Effector CD8-positive, alpha-beta T cell (primary cell): ENCODE data around the gene RBPJ.
"Not testable (repeated sequence)": the region's sequence is repeated elsewhere in the genome, so short reads cannot be mapped to it uniquely, and the experiment has no call there.

Experiments used
- DNase-seq: peaks from one replicate; lab custom pipeline; 2025; lab: John Stamatoyannopoulos, UW

RBPJ gene

GRCh38 chr4:26302031-26302899, 18.5 kb upstream of the RBPJ start:
- no peak for DNase-seq

DNA sequence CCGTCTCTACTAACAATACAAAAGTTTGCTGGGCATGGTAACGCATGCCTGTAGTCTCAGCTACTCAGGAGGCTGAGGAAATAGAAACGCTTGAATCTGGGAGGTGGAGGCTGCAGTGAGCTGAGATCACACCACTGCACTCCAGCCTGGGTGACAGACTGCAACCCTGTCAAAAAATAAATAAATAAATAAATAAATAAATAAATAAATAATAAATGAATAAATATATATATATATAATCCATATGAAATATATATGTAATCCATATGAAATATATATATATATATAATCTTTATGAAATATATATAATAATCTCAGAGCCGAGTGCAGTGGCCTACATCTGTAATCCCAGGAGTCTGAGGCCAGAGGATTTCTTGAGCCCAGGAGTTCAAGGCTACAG, 17.8 kb upstream of the RBPJ start:
- no peak for DNase-seq

DNA sequence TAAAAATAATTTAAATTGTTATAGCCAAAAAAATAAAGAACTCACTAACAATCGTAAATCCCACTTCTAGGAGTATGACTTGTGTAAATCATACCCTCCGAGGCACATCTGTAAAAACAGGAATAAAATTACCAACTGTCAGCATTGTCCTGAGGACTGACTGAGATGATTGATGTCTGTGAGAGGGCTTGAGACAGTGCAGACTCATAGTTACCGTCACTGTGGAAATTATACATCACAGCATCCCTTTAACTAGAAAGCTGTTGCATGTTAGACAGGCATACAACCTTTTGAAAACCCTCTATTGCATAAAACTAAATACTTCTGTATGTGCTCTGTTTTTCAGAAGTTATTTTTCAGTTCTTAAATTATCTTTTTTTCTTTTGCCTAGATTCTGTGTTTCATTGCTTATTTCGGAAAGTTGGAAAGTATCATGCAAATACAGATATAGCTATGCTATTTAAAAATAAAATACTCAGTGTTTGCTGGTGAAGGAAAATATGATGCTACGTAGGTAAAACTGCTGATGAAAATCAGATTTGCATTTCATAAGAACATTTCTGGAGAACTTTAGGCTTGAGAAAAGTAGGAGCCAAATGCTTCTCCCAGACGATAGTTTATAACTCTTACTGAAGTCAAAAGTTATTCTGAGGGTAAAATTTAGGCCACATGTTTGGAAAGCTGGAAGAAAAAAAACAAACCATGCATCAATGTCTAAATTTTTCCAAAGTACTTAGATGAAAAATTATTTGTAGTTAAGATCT, 13.6 kb upstream of the RBPJ start:
- no peak for DNase-seq

DNA sequence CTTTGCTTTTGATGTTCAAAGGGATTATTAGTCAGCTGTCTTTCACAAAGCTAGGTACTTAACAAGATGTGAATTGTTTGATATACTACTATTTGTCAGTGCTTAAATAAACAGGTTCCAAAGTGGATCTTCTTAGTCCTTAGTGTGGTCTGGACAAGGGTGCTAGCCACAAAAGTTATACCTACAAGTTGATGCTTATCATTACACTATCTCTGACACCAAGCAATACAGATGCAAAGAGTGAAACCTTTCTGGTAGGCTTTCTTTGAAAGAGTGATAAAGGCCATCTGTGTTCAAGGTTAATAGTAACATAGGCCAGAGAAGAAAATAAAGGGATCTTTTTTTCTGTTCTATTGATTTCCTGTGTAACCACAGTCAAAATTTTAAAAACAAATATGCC, 12.2 kb upstream of the RBPJ start:
- no peak for DNase-seq

DNA sequence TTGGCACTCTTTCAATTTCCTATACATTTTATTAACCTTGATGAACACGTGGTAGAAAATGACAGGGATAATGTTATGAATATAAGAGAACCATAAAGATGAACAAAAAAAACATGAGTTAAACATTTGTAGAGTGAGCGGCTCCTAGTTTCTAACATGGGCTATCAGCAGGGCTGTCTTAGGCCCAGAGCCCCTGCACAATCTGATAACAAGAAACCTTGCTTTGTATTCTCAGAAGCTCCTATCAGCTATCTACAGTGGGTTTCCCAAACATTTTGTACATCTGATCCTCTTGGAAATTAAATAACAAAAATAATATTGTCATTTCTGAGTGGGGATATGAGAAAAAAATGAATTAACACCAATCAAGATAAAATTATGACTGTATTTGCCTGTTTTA, 10.6 kb upstream of the RBPJ start:
- DNase-seq: no peak

- no peak for DNase-seq
These were observed 9.2 kb upstream of the RBPJ start for GRCh38 chr4:26311633-26312032.

DNA sequence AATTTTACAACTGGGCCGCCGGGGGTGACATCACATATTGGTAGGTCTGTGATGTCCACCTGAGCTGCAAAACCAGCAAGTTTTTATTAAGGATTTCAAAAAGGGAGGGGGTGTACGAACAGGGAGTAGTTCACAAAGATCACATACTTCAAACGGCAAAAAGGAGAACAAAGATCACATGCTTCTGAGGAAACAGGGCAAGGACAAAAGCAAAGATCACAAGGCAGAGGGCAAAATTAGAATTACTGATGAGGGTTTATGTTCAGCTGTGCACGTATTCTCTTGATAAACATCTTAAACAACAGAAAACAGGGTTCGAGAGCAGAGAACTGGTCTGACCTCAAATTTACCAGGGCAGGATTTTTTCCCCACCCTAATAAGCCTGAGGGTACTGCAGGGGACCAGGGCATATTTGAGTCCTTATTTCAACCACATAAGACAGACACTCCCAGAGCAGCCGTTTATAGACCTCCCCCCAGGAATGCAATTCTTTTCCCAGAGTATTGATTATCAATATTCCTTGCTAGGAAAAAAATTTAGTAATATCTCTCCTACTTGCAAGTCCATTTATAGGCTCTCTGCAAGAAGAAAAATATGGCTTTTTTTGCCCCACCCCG, 5.4 kb upstream of the RBPJ start:
- not testable (repeated sequence) for DNase-seq

- DNase-seq: no peak
These were observed 3.0 kb upstream of the RBPJ start for GRCh38 chr4:26317766-26318165.

- peak; percentile 92 for DNase-seq
These were observed 1.3 kb upstream of the RBPJ start for GRCh38 chr4:26319467-26319948.

DNA sequence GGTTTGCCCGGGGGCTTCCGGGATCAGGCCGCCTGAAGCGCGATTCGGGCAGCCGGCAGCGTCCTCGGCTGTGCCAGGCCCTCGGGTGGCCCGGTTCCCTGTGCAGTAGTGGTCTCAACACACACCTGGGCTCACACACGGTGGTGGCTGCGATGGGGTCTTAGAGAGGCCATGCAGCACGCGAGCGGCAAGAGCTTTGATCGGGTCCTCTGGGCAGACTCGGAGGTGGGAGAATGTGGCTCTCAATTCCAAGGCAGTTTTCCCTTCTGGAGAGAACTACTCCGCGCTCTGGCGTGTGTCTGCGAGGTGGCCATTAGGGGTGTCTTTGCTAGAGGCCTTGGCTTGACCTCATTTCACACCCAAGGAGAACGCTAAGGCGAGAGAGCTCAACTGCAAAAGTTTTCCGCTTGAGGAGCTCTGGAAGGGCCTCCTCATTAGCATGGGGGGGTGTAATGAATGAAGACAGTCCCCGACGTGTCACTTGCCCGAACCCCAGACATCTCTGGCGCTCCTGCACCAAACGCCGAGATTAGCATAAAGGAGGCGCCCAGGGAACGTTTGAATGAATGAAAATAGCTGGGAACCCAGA, 771 bp upstream of the RBPJ start:
- peak; percentile 41 for DNase-seq

DNA sequence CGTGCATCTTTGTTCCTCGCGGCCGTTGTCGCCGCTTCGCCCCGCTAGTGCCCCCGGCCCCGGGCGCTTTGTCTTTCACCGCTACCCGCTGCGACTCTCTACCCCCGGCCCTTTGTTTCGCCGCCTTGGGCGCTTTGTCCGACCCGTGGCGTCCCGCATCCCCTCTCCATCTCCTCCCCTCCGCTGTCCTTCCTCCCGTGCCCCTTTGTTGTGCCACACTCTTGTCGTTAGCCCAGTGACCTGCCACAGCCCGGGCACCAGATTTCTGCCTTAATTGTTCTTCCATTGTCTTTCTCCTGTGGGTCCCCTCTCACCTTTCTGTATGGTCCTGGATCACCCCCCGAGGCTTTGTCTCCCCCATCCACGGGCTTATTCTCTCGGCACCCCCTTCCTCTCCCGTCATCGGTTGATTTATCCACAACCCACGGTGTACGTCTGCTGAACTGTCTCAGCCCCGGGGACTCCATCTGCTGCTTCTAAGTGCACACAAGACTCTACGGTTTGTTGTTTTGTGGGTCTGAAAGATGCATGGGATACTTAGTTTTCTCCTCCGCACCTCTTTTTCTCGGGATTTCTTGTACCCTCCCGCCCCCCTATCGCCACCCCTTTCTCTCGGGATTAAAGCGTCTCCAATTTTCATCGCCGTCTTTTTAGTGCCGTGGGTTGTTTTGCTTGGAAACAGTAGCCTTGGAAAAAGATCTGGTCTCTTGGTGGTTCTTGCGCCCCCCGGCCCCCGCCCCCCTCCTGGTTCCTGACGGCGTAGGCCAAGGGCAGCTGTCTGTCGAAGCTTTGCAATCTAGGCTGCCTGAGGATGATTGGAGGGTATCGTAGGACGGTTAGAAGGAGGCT, 783 bp downstream of the RBPJ start:
- DNase-seq: no peak

GRCh38 chr4:26322346-26322745, 1.5 kb downstream of the RBPJ start:
- DNase-seq: no peak

- DNase-seq: no peak
These were observed 3.0 kb downstream of the RBPJ start for GRCh38 chr4:26323821-26324220.

DNA sequence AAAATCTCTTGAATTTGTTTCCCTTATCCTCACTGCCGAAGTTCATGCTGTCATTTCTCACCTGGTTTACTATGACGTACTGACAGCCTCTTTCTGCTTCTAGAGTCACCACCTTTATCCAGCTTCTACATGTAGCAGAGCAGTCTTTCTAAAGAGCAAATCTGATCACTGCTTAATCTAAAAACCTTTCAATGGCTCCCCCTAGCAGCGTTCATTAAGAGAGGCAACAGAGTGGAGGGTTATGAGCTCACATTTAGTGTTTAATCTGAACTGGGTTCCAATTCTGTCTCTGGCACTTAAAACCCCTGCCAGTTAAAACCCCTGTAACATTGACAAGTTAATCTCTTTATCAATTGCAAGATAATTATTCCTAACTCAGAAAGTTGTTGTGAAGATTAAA, 4.4 kb downstream of the RBPJ start:
- no peak for DNase-seq

GRCh38 chr4:26326791-26327190, 6.0 kb downstream of the RBPJ start:
- DNase-seq: no peak

- DNase-seq: no peak
These were observed 9.5 kb downstream of the RBPJ start for GRCh38 chr4:26330186-26330787.

- DNase-seq: no peak
These were observed 10.1 kb downstream of the RBPJ start for GRCh38 chr4:26330946-26331345.

- no peak for DNase-seq
These were observed 10.7 kb downstream of the RBPJ start for GRCh38 chr4:26331380-26331950.

DNA sequence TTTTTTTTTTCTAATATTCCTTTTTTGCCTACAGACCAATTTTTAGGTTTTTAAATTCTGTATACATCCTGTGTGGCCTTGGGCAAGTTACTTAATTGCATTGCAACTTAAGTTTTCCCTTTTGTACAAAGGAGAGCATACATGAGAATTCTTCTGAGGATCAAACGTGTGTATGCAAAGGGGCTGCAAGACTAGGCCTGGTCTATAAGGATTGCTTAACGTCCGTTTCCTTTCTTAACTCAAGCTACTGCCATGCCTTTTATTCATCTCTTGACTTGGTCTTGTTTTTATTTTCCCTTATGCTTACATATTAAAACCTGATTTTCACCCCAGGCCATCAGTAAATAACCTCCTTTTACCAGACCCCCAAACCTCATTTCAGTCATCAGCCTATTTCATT, 13.6 kb downstream of the RBPJ start:
- no peak for DNase-seq

DNA sequence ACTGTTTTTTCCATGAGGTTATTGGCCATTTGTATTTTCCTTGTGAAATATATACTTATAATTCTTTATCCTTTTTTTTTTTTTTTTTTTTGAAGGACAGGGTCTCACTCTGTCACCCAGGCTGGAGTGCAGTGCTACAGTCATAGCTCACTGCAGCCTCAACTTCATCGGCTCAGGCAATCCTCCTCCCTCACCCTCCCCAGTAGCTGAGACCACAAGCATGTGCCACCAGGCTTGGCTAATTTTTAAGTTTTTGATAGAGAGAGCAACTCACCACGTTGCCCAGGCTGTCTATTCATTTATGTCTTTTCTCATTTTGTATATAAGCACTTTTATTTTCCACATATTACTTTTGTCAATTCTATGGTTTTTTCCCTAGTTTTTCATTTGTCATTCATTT, 16.8 kb downstream of the RBPJ start:
- DNase-seq: no peak
